Stimulated activated CD8-positive, alpha-beta memory T cell treated with anti-CD3 and anti-CD28 coated beads, Interleukin-7, amount 100 ng/mL, for 1 hour (primary cell): Measurements from ENCODE around the gene TIMM21.

Experiments used
- DNase-seq, 2 donors: peaks; one replicate each; pipeline ENCODE4 v3.0.0-alpha.2; 2020; ENCODE audit warnings: low read depth in 2 of 2

Gene TIMM21

DNA sequence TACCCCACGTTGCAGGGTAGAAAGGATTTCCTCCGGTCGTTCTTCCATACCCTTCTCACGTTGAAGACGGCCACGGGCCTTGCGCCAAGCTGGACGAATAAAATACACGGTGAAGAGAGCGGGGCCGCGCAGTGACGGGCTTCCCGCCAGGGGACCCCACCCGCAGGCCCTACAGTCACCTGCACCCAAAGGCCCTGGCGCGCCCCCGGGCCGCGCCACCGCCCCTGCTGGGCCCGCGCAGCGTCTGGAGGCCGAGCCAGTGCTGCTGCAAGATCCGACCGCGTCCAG lies 888 bp upstream of the TIMM21 start:
- DNase-seq: no peak

DNA sequence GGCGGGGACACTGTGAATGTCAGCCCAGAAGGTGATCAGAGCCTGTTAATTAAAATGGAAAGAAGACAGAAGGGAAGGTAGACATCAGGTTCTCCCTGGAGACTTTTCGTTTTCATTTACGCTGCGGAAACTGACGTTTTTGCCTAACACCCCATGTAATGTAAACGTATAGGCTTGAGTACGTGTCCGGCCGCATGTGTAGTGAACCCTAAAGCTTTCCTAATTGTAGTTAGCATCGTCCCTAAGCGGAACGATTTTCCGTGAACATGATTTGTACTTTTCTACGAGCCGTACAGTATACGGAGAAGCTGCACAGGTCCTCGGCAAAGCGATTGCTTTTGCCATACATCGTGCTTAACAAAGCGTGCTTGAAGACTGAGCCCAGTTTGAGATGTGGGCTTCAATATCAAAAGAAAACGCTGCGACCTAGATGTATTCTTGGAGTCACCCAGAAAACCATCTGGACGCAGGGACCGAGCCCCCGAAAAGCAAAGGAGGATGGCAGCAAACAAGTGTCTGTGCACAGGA lies 284 bp downstream of the TIMM21 start:
- DNase-seq: no peak

DNA sequence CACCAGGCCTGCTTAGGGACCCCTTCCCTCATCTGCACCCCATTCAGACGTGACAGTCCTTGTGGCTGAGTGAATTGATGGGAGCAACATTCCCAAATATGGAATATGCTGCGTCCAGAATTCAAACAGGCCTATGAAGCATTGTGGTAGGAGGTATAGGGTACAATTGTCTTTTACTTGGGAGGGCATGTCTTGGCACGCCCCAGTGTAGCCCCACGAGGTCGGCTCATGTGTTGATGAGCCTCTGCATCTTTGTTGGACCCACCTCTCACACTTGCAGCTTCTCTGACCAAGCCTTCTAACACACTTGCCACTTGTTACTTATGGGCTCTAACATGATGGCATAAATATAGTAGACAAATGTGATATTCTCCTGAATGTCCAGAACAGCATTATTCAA lies 1.6 kb downstream of the TIMM21 start:
- no peak for DNase-seq

DNA sequence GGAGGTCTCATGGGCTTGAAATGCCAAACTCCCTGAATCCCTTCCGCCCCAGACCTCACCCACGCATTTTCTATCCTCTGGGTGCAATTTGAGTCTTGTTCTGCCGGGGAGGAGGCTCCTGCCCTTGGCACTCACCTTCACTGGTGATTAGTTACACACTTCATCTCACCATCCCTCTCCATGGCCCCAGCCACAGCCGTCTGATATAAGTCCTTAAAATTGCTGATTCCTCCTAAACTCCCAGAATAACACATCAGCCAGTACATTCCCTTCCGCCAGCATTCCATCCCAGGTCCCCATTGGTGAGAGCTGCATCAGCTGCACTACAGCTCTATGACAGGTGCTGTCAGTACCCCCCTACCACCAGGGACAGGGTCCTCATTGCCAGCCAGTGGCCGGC lies 3.9 kb downstream of the TIMM21 start:
- DNase-seq: no peak

DNA sequence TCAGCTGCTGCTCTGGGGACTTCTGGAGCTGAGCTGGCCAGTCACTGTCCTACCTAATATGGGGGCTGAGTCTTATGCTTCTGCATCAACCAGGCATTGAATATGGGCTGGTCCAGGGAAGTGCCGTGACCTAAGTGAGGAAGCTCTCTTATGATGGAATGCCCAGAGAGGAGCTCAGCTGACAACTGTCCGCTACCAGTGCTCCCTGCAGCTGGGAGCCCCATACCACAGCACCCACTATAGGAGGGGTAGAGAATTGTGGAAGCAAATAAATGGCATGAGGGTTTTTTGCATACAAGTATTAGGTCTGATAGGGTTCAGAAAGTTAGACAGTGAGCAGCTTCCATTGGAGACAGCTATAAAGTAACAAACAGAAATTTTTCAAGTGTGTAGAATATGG lies 4.5 kb downstream of the TIMM21 start:
- no peak for DNase-seq

DNA sequence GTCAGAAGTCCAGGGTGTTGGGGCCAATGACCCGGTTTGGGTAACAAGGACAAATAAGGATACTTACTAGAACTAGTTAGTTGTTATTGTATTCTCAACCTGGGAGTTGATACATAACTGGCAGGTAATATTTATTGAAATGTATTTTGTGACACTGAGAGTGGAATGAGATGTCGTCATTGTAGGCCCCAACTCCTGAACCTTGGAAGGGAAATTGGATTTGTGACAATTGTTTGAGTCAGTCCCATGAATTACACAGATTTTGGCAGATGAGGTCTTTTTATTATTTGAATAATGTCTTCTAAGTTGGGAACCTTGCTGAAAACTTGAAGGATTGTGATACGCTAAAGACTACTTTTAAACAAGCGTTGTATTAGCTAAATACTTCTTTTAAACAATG lies 5.1 kb downstream of the TIMM21 start:
- no peak for DNase-seq

DNA sequence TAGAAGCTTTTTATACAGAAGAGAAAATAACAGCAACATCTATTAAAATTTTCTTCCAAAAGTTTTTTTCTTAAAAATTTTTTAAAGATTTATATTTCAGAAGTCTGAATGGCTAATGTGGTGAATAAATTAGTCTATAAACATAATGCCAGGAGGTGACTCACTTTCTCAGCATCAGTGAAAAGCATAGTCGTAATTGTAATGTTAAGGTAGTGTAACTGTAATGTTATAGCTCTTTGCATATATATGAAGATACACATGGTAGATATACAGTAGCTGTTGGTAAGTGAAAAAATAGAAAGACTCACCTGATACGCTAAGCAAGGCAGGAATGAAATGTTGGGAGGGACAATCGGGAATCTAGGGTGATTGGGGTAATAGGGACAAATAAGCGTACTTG lies 5.5 kb downstream of the TIMM21 start:
- DNase-seq: no peak

DNA sequence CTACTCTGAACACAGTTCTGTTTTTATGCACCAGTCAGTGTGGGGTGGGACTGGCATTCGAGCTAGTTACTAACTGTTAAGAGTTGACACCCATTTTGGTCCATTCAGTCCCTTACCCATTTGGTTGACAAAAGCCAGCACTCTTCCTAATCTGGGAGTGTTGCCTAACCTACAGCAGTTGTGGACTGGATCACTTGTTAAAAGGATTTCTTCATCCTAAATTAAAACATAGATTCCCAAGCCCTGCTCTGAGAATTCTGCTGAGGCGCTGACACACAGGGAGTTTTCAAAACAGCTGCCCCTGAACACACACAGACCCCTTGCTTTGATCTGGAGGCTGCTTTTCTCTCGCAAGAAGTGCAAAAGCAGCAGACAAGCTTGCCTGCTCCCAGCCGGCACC lies 6.4 kb downstream of the TIMM21 start:
- no peak for DNase-seq

DNA sequence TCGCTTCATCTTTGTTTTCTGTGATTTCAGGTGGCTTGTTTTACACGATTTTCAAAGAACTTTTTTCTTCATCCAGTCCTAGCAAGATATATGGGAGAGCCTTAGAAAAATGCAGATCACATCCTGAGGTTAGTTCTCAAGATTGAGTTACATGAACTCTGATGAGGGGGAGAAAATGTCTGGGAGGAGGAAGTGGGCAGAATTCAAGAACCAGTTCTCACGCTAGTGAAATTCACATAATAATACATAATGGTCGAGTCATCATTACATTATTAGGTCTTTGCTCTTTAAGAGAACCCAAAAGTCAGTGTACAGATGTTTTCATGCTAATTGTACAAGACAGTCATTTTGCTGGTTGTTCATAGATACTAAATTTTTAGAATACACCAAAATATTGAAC lies 7.0 kb downstream of the TIMM21 start:
- DNase-seq: no peak

DNA sequence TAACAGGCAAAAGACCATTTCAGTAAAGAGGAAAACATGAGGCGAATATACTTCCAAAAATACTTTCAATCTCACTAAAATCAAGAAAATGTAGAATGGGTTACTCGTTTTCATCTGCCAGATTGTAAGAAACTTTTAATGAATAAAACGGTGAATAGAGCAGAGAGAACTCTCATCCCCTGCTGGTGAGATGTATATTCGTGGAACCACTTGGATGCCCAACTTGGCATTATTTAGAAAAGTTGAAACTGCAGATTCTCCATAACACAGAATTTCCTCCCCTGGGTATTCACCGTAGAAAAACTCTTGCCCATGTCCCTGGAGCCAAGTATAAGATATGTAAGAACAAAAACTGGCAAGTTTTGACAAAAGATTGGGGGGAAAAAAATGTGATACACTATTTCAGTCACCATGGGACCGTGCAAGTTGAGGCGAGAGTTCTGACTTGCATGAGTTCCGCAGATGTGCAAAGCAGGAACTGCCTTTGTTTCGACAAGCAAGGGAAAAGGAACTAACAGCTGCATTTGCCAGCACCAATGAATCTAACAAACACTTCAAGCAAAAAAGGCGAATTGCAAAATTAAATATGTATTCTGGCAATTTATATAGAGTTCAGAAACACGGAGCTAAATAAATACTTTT lies 14.8 kb downstream of the TIMM21 start:
- no peak for DNase-seq

DNA sequence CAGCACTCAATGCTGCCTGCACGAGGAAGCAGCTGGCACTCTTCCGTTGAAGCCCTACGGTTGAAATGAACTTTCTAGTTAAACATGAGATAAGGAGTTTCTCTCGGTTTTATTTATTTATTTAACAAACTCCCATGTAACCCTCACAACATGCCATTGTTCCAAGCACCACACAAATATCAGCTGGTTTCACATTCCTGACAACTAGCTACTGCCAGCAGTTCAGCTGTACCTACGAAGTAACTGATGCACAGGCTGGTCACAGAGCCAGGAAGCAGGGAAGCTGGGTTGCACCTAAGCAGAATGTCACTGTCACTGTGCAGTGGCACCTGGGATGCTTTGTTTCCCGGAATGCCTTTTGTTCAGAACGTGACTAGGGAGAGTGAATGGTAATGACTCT lies 18.1 kb downstream of the TIMM21 start:
- DNase-seq: no peak

DNA sequence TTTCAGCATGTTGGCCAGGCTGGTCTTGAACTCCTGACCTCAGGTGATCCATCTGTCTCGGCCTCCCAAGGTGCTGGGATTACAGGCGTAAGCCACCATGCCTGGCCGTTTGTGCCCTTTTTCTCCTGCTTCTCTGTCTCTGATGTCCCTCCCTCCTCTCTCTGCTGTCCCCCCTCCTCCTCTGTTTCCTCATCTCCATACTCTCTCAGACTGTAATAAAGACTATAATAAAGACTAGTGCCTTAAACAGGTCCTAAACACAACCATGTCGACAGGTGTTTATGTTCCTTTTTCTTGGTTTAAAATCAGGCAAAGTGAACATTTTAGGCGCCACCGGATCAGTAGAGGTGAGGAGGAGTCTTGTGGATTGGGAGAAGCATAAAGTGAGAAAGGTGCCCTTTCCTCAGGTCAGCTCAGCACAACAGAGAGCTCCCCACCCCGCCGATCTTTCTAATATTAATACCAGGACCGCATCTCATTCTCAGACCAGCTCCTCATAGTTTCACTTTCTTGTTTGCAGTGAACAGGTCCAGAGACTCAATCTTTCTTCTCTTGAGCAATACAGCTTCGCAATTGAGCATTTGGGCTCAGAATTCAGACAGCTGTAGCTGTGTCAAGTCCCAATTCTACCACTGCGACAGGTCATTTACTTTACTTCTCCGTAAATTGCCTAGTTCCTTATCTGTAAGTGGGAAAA lies 23.7 kb downstream of the TIMM21 start:
- DNase-seq: no peak

DNA sequence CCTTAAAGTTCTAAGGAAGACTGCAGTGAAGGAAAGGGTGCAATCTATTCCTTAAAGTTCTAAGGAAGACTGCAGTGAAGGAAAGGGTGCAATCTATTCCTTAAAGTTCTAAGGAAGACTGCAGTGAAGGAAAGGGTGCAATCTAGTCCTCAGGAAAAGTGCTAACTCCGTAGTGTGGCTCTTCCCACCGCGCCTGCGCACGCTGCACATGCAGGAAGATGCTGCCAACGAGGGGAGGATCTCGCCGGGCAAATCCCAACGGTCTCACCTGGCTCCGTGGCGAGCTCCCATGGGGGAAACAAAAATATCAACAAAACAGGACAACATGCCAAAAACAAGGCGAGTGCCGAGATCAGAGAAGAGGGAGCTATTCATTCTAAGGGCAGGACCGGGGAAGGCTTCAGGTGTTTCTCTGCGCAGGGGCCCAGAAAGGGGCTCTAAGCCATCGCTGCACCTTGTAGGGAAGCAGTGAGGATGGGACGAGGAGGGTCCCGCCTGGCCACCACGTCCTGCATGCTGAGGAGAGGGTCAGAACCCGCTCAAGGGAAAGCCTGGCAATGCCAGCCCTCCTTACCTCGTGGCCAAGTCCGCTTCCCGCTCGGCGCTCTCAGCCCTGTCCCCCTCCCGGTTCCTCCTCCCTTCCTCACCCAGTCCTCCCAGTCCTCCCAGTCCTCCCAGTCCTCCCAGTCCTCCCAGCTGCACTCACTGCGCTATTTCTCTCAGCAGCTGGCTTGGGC lies 24.5 kb downstream of the TIMM21 start:
- no peak for DNase-seq

DNA sequence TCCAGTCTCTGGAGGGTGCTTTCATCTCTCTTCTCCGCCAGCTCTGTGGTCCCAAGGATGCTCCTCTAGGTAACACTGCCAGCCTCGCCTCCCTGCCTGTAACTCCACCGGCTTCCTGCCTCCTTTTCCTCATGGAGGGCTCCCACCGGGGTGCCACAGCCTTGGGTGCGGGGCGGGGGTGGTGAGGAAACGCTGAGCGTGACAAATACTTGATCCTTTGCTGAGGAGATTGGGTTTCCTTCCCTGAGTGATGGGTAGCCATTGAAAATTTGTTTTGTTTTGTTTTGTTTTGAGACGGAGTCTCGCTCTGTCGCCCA lies 25.1 kb downstream of the TIMM21 start:
- no peak for DNase-seq

DNA sequence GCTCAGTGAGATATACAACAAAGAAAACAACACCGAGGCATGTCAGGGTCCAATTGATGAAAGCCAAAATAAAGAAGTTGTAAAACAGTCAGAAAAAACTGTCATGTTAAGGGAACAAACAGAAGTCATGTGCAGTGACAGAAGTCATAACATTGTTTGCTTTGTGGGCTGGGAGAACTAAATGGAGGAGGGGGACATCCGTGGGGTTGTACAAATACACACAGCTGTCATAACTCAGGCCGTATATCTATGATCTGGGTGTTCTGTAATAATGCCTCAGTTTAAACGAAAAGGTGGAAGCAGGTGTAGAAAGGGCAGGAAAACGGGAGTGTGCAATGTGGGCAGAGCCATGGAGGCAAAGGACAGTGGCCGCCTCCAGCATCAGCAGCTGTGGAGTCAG lies 27.3 kb downstream of the TIMM21 start:
- no peak for DNase-seq

DNA sequence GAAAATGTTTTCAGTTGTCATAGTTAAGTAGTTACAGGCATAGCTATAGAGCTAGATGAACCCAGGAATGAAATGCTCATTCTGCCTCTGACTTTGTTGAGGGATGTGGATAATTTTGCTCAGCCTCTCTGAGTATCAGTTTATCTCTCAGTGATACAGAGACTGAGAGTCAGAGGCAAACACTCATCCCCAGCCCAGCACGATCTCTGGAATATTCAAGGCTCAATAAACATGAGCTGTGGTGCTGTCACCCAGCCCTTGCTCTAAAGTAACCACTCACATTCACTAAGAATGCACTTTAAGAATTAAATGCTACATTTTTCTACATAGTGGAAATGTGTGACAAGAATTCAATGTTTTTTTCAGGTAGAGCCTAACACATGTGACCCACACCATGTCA lies 30.6 kb downstream of the TIMM21 start:
- no peak for DNase-seq

DNA sequence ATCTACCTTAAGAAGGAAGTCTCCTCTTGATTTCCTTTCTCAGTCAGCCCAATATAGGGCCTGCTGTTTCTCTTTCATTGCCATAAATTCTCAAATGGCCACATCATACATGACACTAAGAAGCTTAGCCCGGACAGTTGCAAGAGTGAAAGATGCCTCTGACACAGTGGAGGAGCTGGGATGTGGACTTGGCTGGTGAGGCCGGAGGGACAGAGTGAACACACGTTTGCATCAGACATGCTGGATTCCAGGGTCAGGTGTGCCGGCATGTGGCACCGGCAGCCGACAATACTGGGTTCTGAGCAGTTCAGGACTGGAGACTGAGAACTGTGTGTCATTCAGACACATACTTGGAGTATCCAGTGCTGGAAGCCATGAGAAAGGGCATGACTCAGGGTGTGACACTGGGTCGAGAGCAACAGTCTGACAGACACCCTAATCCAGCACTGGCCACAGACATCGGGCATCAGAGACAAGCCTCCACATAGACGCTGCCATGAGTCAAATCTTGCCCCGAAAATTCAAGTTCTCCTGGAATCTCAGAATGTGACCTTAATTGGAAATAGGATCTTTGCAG lies 31.4 kb downstream of the TIMM21 start:
- no peak for DNase-seq

DNA sequence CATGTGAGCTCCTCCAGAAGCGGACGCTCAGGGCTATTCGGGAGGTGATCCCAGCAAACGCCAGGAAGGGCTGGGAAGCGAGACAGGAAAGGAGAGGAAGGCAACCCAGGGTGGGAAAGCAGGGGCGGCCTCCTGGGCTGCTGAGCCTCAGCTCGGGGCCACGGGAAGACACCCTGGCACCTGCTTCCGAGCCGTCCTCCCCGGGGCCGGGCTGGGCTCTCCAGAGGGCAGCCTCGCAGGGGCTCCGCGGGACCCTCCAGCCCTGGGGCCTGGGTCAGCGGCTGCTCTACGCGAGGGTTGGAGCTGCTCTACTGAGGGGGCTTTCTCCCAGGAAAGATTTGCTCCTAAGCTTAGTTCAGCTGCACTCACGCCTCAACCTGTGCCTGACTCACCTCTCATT lies 34.0 kb downstream of the TIMM21 start:
- no peak for DNase-seq

DNA sequence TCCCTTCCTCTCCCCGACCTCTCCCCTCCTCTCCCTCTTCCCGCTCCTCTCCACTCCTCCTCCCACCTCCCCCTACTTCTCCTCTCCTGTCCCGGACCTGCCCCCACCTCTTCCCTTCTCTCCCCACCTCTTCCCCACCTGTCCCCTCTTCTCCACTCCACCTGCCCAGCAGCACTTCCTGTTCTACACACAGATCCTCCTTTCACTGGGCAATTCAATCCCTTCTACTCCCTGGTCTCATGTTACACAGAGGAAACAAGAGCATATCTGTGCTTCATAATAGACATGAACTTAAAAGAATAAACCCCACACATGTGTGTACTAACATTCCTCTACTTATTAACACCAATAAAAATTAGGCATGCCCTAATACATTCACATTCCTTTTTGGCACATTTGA lies 34.8 kb downstream of the TIMM21 start:
- no peak for DNase-seq

DNA sequence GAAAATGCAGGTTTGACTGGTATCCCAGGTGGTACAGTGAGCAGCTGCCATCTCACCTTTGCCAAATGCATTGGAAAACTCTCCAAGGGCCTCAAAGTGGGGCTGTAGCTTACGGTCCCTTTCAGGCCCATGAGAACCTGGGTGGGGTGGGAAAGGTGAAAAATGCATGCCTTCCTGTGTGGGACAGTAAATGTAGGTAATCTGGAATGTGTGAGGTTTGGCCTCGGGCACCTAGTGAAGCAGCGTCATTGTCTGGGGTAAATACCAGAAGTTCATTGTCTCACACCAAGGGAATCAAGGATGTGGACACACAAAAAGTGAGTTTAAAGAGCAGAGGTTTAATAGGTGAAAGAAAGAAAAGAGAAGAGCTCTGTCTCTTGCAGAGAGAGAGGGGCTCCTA lies 36.6 kb downstream of the TIMM21 start:
- no peak for DNase-seq

DNA sequence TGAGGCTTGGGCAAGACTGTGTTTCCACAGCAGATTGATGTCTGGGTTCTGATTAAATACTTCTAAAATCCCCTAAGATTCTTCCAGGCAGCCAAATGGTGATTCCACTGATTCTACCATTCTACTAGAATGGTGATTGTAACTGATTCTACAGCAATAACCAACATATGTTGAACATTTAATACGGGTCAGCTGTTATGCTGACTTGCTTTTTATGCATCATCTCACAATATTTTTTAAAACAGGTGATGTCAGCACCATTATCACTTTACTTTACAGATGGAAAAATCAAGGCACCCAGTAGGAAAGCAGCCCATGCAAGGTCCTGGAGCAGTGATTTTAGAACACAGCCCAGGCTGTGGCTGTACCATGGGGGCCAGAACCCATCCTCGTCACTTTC lies 37.5 kb downstream of the TIMM21 start:
- no peak for DNase-seq

DNA sequence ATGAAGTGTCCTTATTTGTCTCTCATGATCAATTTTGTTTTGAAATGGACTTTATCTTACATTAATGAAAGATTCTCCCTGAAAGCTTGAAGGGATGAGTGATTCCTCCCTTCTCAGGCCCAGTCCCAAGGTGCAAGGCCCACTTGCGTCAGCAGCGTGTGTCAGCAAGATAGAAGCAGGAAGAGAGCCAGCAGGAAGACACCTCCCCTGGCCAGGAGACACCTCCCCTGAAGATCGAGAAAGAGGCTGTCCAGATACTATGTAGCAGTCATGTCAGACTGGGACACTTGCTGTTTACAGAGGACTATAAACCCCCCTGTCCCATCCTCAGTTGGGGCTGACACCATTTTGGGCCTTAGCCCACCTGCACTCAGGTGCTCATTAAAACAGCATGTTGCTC lies 38.3 kb downstream of the TIMM21 start:
- no peak for DNase-seq

DNA sequence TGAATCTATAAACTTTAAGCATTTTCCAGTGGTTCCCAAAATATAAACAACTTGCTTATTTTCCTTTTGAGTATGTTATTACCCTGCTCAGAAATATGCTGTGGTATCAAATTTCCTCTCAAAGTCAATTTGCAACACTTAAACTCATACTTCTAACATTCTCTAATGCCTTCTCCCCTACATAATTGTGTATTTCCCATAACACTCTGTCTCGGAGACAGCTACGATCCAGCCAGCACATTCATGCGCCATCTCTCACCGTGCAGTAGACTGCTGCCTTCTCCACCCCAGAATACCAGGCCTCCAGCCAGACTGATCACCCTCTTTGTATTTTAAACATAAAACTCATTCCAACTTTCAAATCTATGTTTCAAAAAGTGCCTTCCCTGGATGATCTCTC lies 41.8 kb downstream of the TIMM21 start:
- DNase-seq: no peak
